GM21381 (cell line): ENCODE data around the gene TSHR.

Experiments
- ATAC-seq: cut with Tn5 transposase; IDR thresholded peaks from one replicate; pipeline ENCODE4 v1.9.1; 2021; ENCODE audit warnings: mild to moderate bottlenecking, moderate library complexity; ENCODE audit not compliant: unreplicated experiment

The TSHR gene

GRCh38 chr14:81127785-81128184 is 172.4 kb downstream of the TSHR start:
- ATAC-seq: no peak

- no peak for ATAC-seq
Measured at GRCh38 chr14:81129242-81129641, 173.8 kb downstream of the TSHR start.

DNA sequence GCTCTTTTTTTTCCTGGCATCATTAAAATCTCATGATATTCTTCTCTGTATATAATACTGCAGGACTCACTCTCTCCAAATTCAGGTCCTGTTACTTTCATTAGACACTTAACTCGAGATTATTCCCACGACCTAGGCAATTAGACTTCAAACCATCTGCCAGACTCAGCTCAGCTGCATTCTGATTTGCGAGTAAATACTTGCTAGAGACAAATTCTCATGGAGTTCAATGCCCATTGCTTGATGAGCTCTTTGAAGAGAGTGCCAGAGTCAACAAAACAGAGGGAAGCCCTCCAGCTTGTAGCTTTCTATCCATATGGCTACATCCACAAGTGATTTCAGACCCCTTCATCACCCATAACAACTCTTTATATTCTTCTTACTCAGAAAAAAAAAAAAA is 177.0 kb downstream of the TSHR start:
- ATAC-seq: no peak

- no peak for ATAC-seq
Measured at GRCh38 chr14:81133400-81133799, 178.0 kb downstream of the TSHR start.

- no peak for ATAC-seq
Measured at GRCh38 chr14:81137316-81137715, 181.9 kb downstream of the TSHR start.

DNA sequence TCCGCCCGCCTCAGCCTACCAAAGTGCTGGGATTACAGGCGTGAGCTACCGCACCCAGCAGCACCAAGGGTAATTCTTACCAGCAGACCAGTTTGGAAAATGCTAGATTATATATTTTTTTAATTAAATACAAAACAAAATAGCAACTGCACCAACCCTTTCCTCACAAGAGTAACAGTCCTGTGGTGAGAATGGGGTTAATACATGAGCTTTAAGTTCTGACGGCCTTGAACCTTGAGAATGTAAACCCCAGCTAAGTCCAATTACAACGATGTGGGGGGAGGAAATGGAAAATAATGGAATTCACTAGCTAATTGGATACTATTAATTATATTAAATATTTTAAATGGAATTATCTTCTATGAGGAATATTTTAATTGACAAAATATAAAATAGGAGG is 183.0 kb downstream of the TSHR start:
- no peak for ATAC-seq

DNA sequence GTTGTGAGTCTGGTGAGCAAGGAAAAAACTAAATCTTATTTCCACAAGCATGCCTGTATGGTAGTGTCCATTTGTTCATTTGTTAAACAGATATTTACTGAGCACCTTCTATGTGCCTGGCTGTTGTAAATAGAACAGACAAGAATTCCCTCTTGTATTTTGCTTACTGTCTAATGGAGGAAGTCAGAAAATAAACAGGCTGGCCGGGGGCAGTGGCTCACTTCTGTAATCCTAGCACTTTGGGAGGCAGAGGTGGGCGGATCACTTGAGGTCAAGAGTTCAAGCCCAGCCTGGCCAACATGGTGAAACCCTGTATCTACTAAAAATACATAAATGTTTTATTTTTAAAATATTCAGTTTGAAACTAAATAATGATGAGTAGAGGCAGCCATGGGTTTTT is 186.0 kb downstream of the TSHR start:
- ATAC-seq: no peak

DNA sequence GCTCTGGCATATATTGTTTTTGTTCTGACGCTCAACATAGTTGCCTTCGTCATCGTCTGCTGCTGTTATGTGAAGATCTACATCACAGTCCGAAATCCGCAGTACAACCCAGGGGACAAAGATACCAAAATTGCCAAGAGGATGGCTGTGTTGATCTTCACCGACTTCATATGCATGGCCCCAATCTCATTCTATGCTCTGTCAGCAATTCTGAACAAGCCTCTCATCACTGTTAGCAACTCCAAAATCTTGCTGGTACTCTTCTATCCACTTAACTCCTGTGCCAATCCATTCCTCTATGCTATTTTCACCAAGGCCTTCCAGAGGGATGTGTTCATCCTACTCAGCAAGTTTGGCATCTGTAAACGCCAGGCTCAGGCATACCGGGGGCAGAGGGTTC is 188.4 kb downstream of the TSHR start:
- no peak for ATAC-seq

- no peak for ATAC-seq
Measured at GRCh38 chr14:81144824-81145603, 189.6 kb downstream of the TSHR start.

GRCh38 chr14:81147140-81147897 is 191.9 kb downstream of the TSHR start:
- no peak for ATAC-seq

DNA sequence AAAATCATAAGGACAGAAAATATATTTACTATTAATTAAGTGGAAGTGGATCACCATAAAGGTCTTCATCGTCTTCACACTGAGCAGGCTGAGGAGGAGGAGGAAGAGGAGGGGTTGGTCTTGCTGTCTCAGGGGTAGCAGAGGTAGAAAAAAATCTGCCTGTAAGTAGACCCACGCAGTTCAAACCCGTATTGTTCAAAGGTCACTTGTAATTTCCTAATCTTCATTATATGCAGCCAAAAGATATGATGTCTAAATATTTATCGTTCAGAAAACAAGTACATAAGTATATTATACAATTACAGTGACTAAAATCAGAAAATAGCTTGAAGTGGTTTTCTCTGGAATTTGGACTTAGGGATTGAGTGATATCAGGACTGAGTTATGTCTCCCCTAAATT is 193.2 kb downstream of the TSHR start:
- ATAC-seq: no peak

- no peak for ATAC-seq
Measured at GRCh38 chr14:81153187-81153586, 197.8 kb downstream of the TSHR start.

DNA sequence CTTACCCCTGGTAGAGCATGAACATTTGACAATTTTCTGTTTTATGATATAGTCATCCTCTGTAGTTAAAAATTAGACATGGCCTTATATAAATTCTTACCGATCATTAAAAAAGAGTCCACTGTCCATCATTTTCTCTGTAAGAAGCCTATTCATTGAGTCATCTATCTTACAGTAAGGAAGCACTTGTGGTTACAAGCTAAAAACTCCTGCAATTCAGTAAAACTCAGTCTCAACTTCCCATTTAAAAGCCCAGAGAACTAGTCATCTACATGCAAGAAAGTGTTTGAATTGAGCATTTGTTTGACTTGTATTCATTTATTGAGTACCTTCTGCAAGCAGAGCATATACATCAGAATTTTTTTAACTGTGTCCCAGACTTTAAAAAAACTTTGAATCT is 202.0 kb downstream of the TSHR start:
- no peak for ATAC-seq

DNA sequence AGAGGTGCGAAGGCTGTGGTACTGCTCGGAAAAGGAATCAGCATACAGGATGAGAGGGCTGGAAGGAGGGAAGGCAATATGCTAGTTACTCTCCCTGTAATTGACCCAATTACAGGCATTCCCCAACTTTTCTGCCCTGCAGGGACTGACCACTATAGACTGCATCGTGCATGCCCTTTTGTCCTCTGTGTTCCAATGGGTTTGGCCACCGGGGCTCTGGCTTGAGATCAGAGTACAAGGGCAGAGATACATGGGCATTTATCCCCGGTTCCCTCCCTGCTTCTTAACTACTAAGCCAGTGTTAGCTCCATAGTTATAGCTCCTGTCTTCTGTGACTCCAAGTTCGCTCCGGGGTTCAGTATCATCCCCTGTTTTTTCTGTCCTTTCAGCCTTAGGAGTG is 205.7 kb downstream of the TSHR start:
- no peak for ATAC-seq

- no peak for ATAC-seq
Measured at GRCh38 chr14:81161749-81162148, 206.3 kb downstream of the TSHR start.

DNA sequence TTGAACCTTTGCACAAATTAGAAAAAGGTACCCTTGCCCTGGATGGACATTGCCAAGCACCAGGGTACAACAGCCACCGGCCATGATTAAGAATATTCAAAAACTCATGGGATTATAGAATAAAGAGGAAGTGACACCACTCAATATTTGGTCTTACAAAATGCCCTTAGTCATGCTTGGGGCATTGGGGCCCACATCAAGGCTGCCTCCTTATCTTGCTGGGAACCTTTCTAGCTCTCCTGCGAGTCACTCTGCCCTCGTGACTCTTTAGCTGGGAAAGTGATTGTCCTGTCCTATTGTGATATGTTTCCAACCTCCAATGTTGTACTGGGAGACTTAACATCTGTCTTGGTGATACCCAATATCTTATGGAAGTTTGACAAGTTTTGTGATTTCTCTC is 207.5 kb downstream of the TSHR start:
- no peak for ATAC-seq

GRCh38 chr14:81164167-81164774 is 208.8 kb downstream of the TSHR start:
- peak; percentile 87 for ATAC-seq

DNA sequence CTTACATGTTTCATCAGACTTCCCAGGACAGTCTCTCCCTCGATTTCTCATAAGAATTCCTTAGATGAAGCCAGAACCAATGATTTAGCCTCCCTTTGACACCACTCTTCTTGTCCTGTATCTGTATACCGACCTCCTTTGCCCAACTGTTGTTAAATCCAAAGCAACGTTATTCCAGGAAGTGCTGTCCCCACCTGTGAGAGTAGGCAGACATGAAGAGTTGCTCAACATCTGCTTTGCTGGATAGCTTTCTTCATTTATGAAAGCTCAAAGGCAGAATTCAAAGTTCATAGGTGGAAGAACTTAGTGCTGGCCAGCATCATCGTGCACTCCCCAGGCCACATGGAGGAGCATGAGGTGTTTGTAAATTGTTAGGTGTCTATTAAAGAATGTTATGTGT is 209.8 kb downstream of the TSHR start:
- ATAC-seq: no peak

DNA sequence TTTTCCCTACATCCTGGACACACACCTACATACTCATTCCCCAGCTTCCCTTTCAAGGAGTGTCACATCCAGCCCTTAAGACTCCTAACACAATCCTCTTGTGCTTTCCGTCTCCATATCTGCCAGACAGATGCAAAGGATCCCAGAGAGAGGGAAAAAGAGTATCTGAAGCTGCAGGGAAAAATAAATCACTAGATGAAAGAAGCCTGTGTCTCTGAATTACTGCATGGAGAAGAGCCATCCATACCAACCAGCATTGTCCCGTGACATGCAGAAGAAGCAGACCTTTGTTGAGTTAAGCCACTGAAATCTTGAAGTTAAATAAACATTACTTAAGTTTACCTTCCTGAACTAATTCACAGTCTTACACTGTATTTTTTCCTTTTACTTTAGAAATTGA is 210.7 kb downstream of the TSHR start:
- ATAC-seq: no peak

DNA sequence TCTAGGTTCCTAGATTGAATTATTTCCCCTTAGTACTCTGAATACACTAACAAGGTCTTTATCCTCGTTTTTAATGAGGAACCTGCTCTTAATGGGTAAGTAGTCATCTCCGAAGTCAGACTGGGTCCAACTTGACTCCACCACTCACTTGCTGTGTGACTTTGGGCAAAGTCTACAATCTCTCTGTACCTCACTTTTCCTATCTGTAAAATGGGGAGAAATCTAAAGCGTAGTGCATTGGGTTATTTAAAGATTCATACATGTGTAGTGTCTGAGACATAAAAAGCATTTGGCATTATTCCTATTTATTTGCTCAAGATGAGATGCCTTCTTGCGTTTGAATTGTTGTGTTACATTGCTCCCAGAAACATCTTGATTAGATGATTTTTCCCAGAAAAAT is 213.8 kb downstream of the TSHR start:
- no peak for ATAC-seq

DNA sequence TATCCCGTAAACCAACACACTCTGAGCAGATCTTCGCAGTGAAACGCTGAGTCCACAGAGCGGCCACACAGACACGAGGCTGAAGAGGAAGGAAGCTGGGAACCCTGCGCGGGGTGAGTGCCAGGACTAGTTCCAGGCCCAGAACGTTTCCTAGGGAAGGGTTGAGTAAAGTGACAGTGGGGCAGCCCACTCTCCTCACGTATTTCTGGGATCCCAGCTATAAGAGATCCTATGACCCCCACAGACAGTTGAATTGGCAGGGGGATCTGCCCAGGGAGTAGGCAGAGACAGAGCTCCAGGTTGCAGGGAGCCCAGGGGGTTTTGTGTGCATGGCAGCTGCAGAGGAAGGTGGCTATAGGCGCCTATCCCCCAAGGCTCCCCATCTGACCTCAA is 214.3 kb downstream of the TSHR start:
- ATAC-seq: peak; percentile 19
